Activated gamma-delta T cell treated with anti-CD3 and anti-CD28 coated beads, Interleukin-2, amount 50 U/mL, for 16 hours (primary cell): Measurements from ENCODE around the gene ADCY3.

Experiments used
- DNase-seq: peaks from one replicate; pipeline ENCODE4 v3.0.0-alpha.2; 2020; ENCODE audit warnings: low read depth

ADCY3 gene

GRCh38 chr2:24903161-24904103 is 16.6 kb downstream of the ADCY3 start:
- DNase-seq: no peak

- no peak for DNase-seq
Observed at GRCh38 chr2:24899361-24899910, 20.6 kb downstream of the ADCY3 start.

- DNase-seq: no peak
Observed at GRCh38 chr2:24898122-24899109, 21.6 kb downstream of the ADCY3 start.

DNA sequence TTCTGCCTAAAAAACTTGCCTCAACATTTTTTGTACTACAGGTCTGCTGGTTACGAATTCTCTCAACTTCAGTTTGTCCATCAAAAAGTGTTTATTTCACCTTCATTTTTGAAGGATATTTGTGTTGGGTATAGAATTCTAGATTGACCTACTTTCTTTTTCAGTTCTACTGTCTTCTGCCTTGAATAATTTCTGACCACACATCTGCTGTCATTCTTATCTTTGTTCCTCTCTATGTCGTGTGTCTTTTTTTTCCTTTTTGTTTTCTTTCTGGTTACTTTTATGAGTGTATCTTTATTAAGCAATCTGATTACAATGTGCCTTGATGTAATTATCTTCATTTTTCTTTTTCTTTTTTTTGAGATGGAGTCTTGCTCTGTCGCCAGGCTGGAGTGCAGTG is 25.3 kb downstream of the ADCY3 start:
- DNase-seq: no peak

GRCh38 chr2:24893934-24894333 is 26.1 kb downstream of the ADCY3 start:
- no peak for DNase-seq

GRCh38 chr2:24892928-24893327 is 27.1 kb downstream of the ADCY3 start:
- no peak for DNase-seq

DNA sequence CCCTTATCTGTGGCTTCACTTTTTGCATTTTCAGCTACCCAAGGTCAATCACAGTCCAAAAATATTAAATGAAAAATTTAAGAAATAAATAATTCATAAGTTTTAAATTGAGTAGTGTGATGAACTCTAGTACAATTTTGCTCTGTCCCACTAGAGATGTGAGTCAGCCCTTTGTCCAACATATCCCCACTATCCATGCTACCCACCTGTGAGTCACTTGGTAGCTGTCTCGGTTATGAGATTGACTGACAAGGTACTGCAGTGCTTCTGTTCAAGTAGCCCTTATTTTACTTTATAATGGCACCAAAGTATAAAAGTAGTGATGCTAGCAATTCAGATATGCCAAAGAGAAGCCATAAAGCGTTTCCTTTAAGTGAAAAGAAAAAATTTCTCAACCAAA is 28.8 kb downstream of the ADCY3 start:
- DNase-seq: no peak

- DNase-seq: no peak
Observed at GRCh38 chr2:24889221-24889620, 30.8 kb downstream of the ADCY3 start.

- no peak for DNase-seq
Observed at GRCh38 chr2:24888177-24888576, 31.9 kb downstream of the ADCY3 start.

GRCh38 chr2:24887307-24887874 is 32.6 kb downstream of the ADCY3 start:
- no peak for DNase-seq

DNA sequence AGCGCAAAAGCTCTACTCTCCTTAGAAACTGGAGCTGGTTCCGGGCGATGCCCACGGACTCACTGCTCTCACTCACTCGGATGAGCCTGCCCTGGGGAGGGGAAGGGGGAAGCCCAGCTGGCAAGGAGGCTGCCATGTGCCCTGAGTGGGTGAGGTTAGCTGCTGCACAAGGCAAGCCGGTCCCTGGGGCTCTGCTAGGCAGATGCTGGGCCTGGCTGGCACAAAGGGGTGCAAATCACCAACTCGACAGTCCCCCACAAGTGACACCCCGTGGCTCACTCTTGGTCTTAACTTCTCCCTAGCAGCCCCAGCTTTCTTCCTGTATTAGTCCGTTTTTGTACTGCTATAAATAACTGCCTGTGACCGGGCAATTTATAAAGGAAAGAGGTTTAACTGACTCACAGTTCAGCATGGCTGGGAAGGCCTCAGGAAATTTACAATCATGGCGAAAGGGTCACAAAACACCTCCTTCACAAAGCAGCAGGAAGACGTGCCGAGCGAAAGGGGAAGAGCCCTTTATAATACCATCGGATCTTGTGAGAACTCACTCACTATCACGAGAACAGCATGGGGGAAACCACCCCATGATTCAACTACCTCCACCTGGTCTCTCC is 33.2 kb downstream of the ADCY3 start:
- no peak for DNase-seq

GRCh38 chr2:24886126-24886501 is 33.9 kb downstream of the ADCY3 start:
- no peak for DNase-seq

- no peak for DNase-seq
Observed at GRCh38 chr2:24885221-24886125, 34.6 kb downstream of the ADCY3 start.

DNA sequence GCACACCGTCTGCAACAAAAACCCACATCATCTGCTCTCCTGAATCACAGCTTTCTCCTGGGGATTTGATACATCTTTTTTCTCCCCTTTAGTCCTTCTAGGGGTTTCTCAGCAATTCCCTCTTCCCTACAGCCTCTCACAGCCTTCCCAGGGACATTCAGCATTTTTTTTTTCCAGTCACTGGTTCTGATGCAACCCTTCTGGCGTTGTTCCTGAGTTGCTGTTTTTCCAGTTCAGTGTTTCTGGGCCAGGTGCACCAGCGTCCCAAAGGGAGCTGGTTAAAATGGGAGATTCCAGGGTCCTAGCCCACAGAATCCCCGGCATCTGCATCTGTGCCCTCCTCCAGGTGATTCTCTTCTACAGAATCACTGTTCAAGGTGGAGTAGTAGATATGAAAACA is 36.1 kb downstream of the ADCY3 start:
- no peak for DNase-seq

- DNase-seq: no peak
Observed at GRCh38 chr2:24881623-24882022, 38.4 kb downstream of the ADCY3 start.

DNA sequence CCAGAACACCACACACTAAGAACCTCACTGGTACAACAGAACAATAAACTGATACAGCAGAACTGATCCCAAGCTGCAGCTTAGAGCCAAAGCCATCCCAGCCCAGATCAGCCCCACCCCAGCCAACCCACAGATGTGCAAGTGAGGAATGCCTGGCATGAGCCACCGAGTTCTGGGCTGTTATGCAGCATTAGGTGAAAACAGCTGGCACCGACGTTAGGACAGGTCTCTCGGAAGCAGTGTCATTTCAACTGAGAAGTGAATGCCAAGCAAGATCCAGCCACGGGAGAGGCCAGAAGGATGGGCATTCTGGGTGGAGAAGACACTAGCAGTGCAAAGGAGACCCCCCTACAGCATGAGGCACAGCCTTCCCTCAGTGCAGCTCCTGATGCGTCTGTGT is 38.9 kb downstream of the ADCY3 start:
- no peak for DNase-seq

- DNase-seq: no peak
Observed at GRCh38 chr2:24878341-24878740, 41.7 kb downstream of the ADCY3 start.

DNA sequence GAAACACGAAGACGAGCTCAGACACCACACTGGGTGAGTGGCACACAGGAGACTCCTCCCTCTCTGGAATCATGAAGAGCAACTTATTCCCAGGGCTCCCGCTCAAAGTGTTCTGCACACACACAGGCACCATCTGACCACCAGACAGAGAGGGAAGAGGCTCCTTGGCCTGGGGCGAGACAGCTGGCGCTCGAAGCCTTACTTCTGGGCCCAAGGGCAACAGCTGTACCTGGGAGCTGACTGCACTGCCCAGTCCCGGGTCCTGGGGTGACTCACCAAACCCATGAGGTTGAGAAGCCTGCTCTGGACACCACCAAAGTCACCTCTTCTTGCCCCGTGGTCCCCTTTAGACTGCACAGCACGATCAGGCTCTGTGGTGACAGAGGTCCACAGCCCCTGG is 42.4 kb downstream of the ADCY3 start:
- DNase-seq: no peak

- DNase-seq: no peak
Observed at GRCh38 chr2:24877067-24877466, 43.0 kb downstream of the ADCY3 start.

DNA sequence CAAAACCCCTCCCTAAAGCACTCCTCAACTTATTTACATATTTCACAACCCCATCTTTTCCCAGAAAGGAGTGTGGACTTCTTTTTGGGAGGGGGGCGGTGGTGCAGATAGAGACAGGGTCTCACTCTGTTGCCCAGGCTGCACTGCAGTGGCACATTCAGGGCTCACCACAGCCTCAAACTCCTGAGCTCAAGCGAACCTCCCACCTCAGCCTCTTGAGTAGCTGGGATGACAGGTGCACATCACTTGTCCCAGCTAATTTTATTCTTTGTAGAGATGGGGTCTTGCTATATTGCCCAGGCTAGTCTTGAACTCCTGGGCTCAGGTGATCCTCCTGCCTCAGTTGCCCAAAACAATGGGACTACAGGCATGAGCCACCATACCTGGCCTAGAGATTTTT is 44.1 kb downstream of the ADCY3 start:
- no peak for DNase-seq

- DNase-seq: no peak
Observed at GRCh38 chr2:24875272-24875671, 44.8 kb downstream of the ADCY3 start.
